GM21576 (cell line): Measurements from ENCODE around the gene PDE4D.

Experiments used
- ATAC-seq: cut with Tn5 transposase; IDR thresholded peaks from one replicate; pipeline ENCODE4 v1.9.1; 2021; ENCODE audit warnings: mild to moderate bottlenecking, moderate library complexity; ENCODE audit not compliant: unreplicated experiment

Gene PDE4D

GRCh38 chr5:59346982-59347381 lies 546.5 kb downstream of the PDE4D start:
- ATAC-seq = no peak

GRCh38 chr5:59346514-59346913 lies 547.0 kb downstream of the PDE4D start:
- ATAC-seq = no peak

- no peak for ATAC-seq
Measured at GRCh38 chr5:59342181-59342580, 551.3 kb downstream of the PDE4D start.

GRCh38 chr5:59341760-59342159 lies 551.8 kb downstream of the PDE4D start:
- no peak for ATAC-seq

GRCh38 chr5:59341155-59341554 lies 552.4 kb downstream of the PDE4D start:
- ATAC-seq = no peak

- ATAC-seq = no peak
Measured at GRCh38 chr5:59340637-59341036, 552.9 kb downstream of the PDE4D start.

- no peak for ATAC-seq
Measured at GRCh38 chr5:59337240-59337639, 556.3 kb downstream of the PDE4D start.

- ATAC-seq = no peak
Measured at GRCh38 chr5:59335544-59335943, 558.0 kb downstream of the PDE4D start.

GRCh38 chr5:59333416-59333815 lies 560.1 kb downstream of the PDE4D start:
- no peak for ATAC-seq

- no peak for ATAC-seq
Measured at GRCh38 chr5:59332236-59332973, 561.1 kb downstream of the PDE4D start.

GRCh38 chr5:59330680-59331079 lies 562.8 kb downstream of the PDE4D start:
- ATAC-seq = no peak

- ATAC-seq = no peak
Measured at GRCh38 chr5:59328709-59329296, 564.7 kb downstream of the PDE4D start.

- ATAC-seq = no peak
Measured at GRCh38 chr5:59327191-59327980, 566.1 kb downstream of the PDE4D start.

GRCh38 chr5:59326596-59326995 lies 566.9 kb downstream of the PDE4D start:
- ATAC-seq = no peak

GRCh38 chr5:59325070-59325469 lies 568.5 kb downstream of the PDE4D start:
- no peak for ATAC-seq

- ATAC-seq = no peak
Measured at GRCh38 chr5:59322894-59323293, 570.6 kb downstream of the PDE4D start.

GRCh38 chr5:59322058-59322457 lies 571.5 kb downstream of the PDE4D start:
- ATAC-seq = no peak

- ATAC-seq = no peak
Measured at GRCh38 chr5:59321642-59322041, 571.9 kb downstream of the PDE4D start.

- ATAC-seq = no peak
Measured at GRCh38 chr5:59320420-59320819, 573.1 kb downstream of the PDE4D start.

- no peak for ATAC-seq
Measured at GRCh38 chr5:59319250-59319649, 574.3 kb downstream of the PDE4D start.

GRCh38 chr5:59317774-59318205 lies 575.7 kb downstream of the PDE4D start:
- ATAC-seq = no peak
